ENCODE measurements around the gene G6PC2. TPM values are rescaled to one million over a fixed set of nuclear protein-coding genes. Genes with fewer than 3 reads are reported as not detected.

G6PC2 gene
- total RNA-seq, 1 donor from 2014 or later, result not detected

- H3K4me1 ChIP-seq, result peaks cover 3% of the 10 kb centered on the region
- no peak for TF ChIP-seq CTCF (IDR thresholded peaks at IDR 0.05)
- peaks cover 4% of the 10 kb centered on the region for H3K27me3 ChIP-seq
- intact Hi-C loops (cut with DNase I), result no loop called here
- no peaks in the 10 kb centered on the region for H3K9me3 ChIP-seq
- DNase-seq (no peak), ATAC-seq (no peak)
- H3K36me3 ChIP-seq, result no peaks in the 10 kb centered on the region
- H3K27ac ChIP-seq, result no peak overlapping the region
- H3K4me3 ChIP-seq, result no peak overlapping the region
Observed at GRCh38 chr2:168910330-168910729, 9.2 kb downstream of the G6PC2 start.

- no peaks in the 10 kb centered on the region for H3K36me3 ChIP-seq
- intact Hi-C loops (cut with DNase I), result no loop called here
- H3K9me3 ChIP-seq, result no peaks in the 10 kb centered on the region
- DNase-seq, result no peak
- peaks cover 3% of the 10 kb centered on the region for H3K4me1 ChIP-seq
- no peak overlapping the region for H3K4me3 ChIP-seq
- peaks cover 4% of the 10 kb centered on the region for H3K27me3 ChIP-seq
- no peak overlapping the region for H3K27ac ChIP-seq
- ATAC-seq, result no peak
- TF ChIP-seq CTCF (IDR thresholded peaks at IDR 0.05), result no peak
Observed at GRCh38 chr2:168912466-168912865, 11.4 kb downstream of the G6PC2 start.

GRCh38 chr2:168912901-168913369, 11.8 kb downstream of the G6PC2 start:
- Histone ChIP-seq H3K4me3 (no peak overlapping the region), H3K4me1 (peaks cover 3% of the 10 kb centered on the region), H3K27ac (no peak overlapping the region), H3K36me3 (no peaks in the 10 kb centered on the region), H3K9me3 (no peaks in the 10 kb centered on the region), H3K27me3 (peaks cover 4% of the 10 kb centered on the region)
- ATAC-seq (peak; percentile 37), DNase-seq (no peak)
- TF ChIP-seq CTCF (IDR thresholded peaks at IDR 0.05), result no peak
- intact Hi-C loops (cut with DNase I), result no loop called here

- Histone ChIP-seq H3K36me3 (no peaks in the 10 kb centered on the region), H3K4me3 (no peak overlapping the region), H3K27ac (no peak overlapping the region), H3K4me1 (peaks cover 3% of the 10 kb centered on the region), H3K27me3 (peaks cover 4% of the 10 kb centered on the region), H3K9me3 (no peaks in the 10 kb centered on the region)
- ATAC-seq, result no peak
- TF ChIP-seq CTCF (IDR thresholded peaks at IDR 0.05), result no peak
- intact Hi-C loops (cut with DNase I), result no loop called here
- DNase-seq, result no peak
Observed at GRCh38 chr2:168913495-168913894, 12.4 kb downstream of the G6PC2 start.

- Histone ChIP-seq H3K9me3 (no peaks in the 10 kb centered on the region), H3K36me3 (no peaks in the 10 kb centered on the region), H3K27me3 (peaks cover 4% of the 10 kb centered on the region), H3K4me1 (peaks cover 3% of the 10 kb centered on the region), H3K27ac (no peak overlapping the region), H3K4me3 (no peak overlapping the region)
- intact Hi-C loops (cut with DNase I), result no loop called here
- DNase-seq (no peak), ATAC-seq (no peak)
- no peak for TF ChIP-seq CTCF (IDR thresholded peaks at IDR 0.05)
Observed at GRCh38 chr2:168915441-168916330, 14.6 kb downstream of the G6PC2 start.
